HepG2 (cell line): ENCODE measurements around the gene NFE2L1.

Experiments used
- DMAP1 ChIP-seq: IDR thresholded peaks from 2 replicates; pipeline ENCODE4 v1.6.1; 2016
- EZH2 ChIP-seq: conservative IDR thresholded peaks from 2 replicates; pipeline ENCODE4 v1.6.1; 2012; ENCODE audit warnings: mild to moderate bottlenecking, low read depth, low read length, moderate library complexity
- JUN ChIP-seq: sonication (generic); formaldehyde crosslinking; IDR thresholded peaks from 2 replicates; pipeline ENCODE4 v1.4.0; 2020; ENCODE audit warnings: mild to moderate bottlenecking, missing genetic modification reagents
- MED1 ChIP-seq: sonication (generic); formaldehyde crosslinking; IDR thresholded peaks from 2 replicates; pipeline ENCODE4 v1.4.0; 2020; ENCODE audit warnings: missing genetic modification reagents
- MIXL1 ChIP-seq: IDR thresholded peaks from 2 replicates; pipeline ENCODE4 v1.6.1; 2016
- PREB ChIP-seq: sonication (generic); formaldehyde crosslinking; IDR thresholded peaks from 2 replicates; pipeline ENCODE4 v1.4.0; 2020; ENCODE audit warnings: missing genetic modification reagents
- SRSF4 ChIP-seq: fragments of 200-400 bp; formaldehyde crosslinking; IDR thresholded peaks from one replicate; pipeline ENCODE4 v1.6.1; 2018; ENCODE audit warnings: mild to moderate bottlenecking, low read depth, low read length, moderate library complexity; ENCODE audit not compliant: poor library complexity, severe bottlenecking
- TAF1 ChIP-seq: sonication (generic); formaldehyde crosslinking; IDR thresholded peaks from 2 replicates; pipeline ENCODE4 v1.4.0; 2020; ENCODE audit warnings: missing genetic modification reagents
- YY1 ChIP-seq: IDR thresholded peaks from 2 replicates; pipeline ENCODE4 v1.6.1; 2011; ENCODE audit warnings: low read length, low read depth, moderate library complexity, mild to moderate bottlenecking; ENCODE audit not compliant: insufficient read depth, insufficient replicate concordance
- ZBTB43 ChIP-seq: sonication (generic); formaldehyde crosslinking; conservative IDR thresholded peaks from 2 replicates; pipeline ENCODE4 v1.4.0; 2020; ENCODE audit warnings: missing genetic modification reagents
- ZBTB49 ChIP-seq: sonication (generic); formaldehyde crosslinking; IDR thresholded peaks from 2 replicates; pipeline ENCODE4 v1.4.0; 2020; ENCODE audit warnings: missing genetic modification reagents, borderline replicate concordance
- ZNF124 ChIP-seq: sonication (generic); formaldehyde crosslinking; IDR thresholded peaks from 2 replicates; pipeline ENCODE4 v1.4.0; 2020; ENCODE audit warnings: missing genetic modification reagents
- ZNF282 ChIP-seq: fragments of 450-650 bp; IDR thresholded peaks from 2 replicates; pipeline ENCODE4 v1.6.1; 2018; ENCODE audit not compliant: partially characterized antibody
- ZNF850 ChIP-seq: sonication (generic); formaldehyde crosslinking; conservative IDR thresholded peaks from 2 replicates; pipeline ENCODE4 v1.9.0; 2021; ENCODE audit warnings: mild to moderate bottlenecking, missing genetic modification reagents

GRCh38 chr17:48044851-48045250 lies 3.3 kb upstream of the NFE2L1 start:
- TF ChIP-seq ZBTB49 (CRISPR knock-in tag) (no peak), EZH2 (no peak), PREB (CRISPR knock-in tag) (no peak), ZNF282 (no peak), ZBTB43 (no peak), ZNF124 (CRISPR knock-in tag) (no peak), TAF1 (CRISPR knock-in tag) (no peak), MED1 (CRISPR knock-in tag) (no peak), JUN (CRISPR knock-in tag) (no peak), SRSF4 (no peak), MIXL1 (CRISPR knock-in tag) (no peak), YY1 (no peak), DMAP1 (CRISPR knock-in tag) (no peak), ZNF850 (CRISPR knock-in tag) (no peak)
